OCI-LY7 (cell line): ENCODE measurements around the gene CARD11.

ENCODE experiments used
- CTCF ChIP-seq: fragments of 200-600 bp; sonication (generic); conservative IDR thresholded peaks from 2 replicates; pipeline ENCODE4 v1.5.1; 2014; ENCODE audit warnings: mild to moderate bottlenecking, antibody characterized with exemption, low read length, moderate library complexity, mixed read lengths
- EZH2phosphoT487 ChIP-seq: fragments of 200-600 bp; sonication (generic); IDR thresholded peaks from 2 replicates; pipeline ENCODE4 v1.6.1; 2018; ENCODE audit warnings: low read depth, borderline replicate concordance, mild to moderate bottlenecking, mixed run types, antibody characterized with exemption, low read length, moderate library complexity, mixed read lengths

GRCh38 chr7:2970307-2970664 lies 73.4 kb downstream of the CARD11 start:
- TF ChIP-seq CTCF, result no peak
- TF ChIP-seq EZH2phosphoT487, result no peak
